ENCODE results near the gene AAMDC.

GRCh38 chr11:77793972-77794371 lies 27.0 kb upstream of the AAMDC start:
- TF ChIP-seq POLR2AphosphoS5 (IDR thresholded peaks at IDR 0.05) (no peak), CTCF (IDR thresholded peaks at IDR 0.05; ENCODE audit: poor library complexity, severe bottlenecking) (no peak), EZH2 (IDR thresholded peaks at IDR 0.05; ENCODE audit: borderline replicate concordance, insufficient read depth, low read length, poor library complexity, severe bottlenecking) (no peak), RAD21 (conservative IDR thresholded peaks at IDR 0.05) (no peak)

Measured in neural cell (in vitro differentiated cells).